Endothelial cell of umbilical vein (primary cell): ENCODE data around the gene KAZN. TPM values are rescaled to one million over a fixed set of nuclear protein-coding genes. Genes with fewer than 3 reads are reported as not detected.

ENCODE experiments used
- BruUV-seq: library from RNA; stranded (reverse); fragments of 400-500 nt; replicated peaks from 2 replicates; lab custom pipeline; 2021; lab: Mats Ljungman, UMichigan
- CTCF ChIA-PET: fragments of 300-600, 350-600 bp; sonication (Branson Sonifier 250); formaldehyde crosslinking; loops from one replicate; lab custom pipeline; 2021; ENCODE audit warnings: antibody characterized with exemption, inconsistent platforms; lab: Charles Lee
- POLR2A ChIA-PET: fragments of 300-600, 350-600 bp; sonication (Branson Sonifier 250); formaldehyde crosslinking; loops from one replicate; lab custom pipeline; 2021; ENCODE audit warnings: antibody characterized with exemption, inconsistent platforms; lab: Charles Lee
- DNase-seq: peaks from one replicate; pipeline ENCODE4 v3.0.0-alpha.2; 2011; ENCODE audit warnings: low read depth, low spot score
- FAIRE-seq: peaks from 2 replicates; lab custom pipeline; 2011; peaks lifted over from hg19 to GRCh38; lab: Jason Lieb, UNC
- H2AFZ ChIP-seq: 2 replicates; pipeline ENCODE4 v1.6.0; 2012; ENCODE audit warnings: low read depth, low read length, control low read depth, inconsistent platforms
- H3K27ac ChIP-seq: 2 replicates; pipeline ENCODE4 v1.5.1; 2011; ENCODE audit warnings: low read depth, mild to moderate bottlenecking, control low read depth, low read length, moderate library complexity; ENCODE audit not compliant: insufficient read depth
- H3K27me3 ChIP-seq, 2 experiments: 2 replicates each; pipeline versions ENCODE4 v1.6.0 to v1.6.1; 2011; ENCODE audit warnings: low read length in 2 of 2, mixed read lengths in 1 of 2; ENCODE audit not compliant: control insufficient read depth in 2 of 2, insufficient read depth in 2 of 2
- H3K36me3 ChIP-seq, 2 experiments: 2 replicates in 1 of 2; 3 replicates in 1 of 2; pipeline ENCODE4 v1.5.1; 2011; ENCODE audit warnings: low read length in 2 of 2, mild to moderate bottlenecking in 1 of 2, moderate library complexity in 1 of 2; ENCODE audit not compliant: control insufficient read depth in 2 of 2, insufficient read depth in 2 of 2; ENCODE audit errors: extremely low read depth in 1 of 2
- H3K4me1 ChIP-seq: 3 replicates; pipeline ENCODE4 v1.5.1; 2011; ENCODE audit warnings: mild to moderate bottlenecking, low read length; ENCODE audit not compliant: control insufficient read depth, insufficient read depth; ENCODE audit errors: extremely low read depth
- H3K4me2 ChIP-seq: 2 replicates; pipeline ENCODE4 v1.6.1; 2011; ENCODE audit warnings: low read length, control low read depth, mixed read lengths; ENCODE audit not compliant: insufficient read depth
- H3K4me3 ChIP-seq, 3 experiments: fragments of 200-600 bp in 1 of 3; sonication (generic), shearing (Covaris generic) in 1 of 3; replicated peaks in 1 of 3; 2 replicates each; pipeline ENCODE4 v1.5.1; 2011 to 2016; ENCODE audit warnings: control low read depth in 3 of 3, low read length in 3 of 3, mild to moderate bottlenecking in 2 of 3, inconsistent platforms in 1 of 3, low read depth in 1 of 3, moderate library complexity in 1 of 3; ENCODE audit not compliant: insufficient read depth in 1 of 3
- H3K79me2 ChIP-seq: 2 replicates; pipeline ENCODE4 v1.6.0; 2012; ENCODE audit warnings: low read length, inconsistent platforms; ENCODE audit not compliant: control insufficient read depth, insufficient read depth
- H3K9ac ChIP-seq: replicated peaks from 2 replicates; pipeline ENCODE3; 2011; ENCODE audit warnings: low read length, control low read depth; ENCODE audit not compliant: insufficient read depth; ENCODE audit errors: extremely low read depth
- H3K9me1 ChIP-seq: replicated peaks from 3 replicates; pipeline ENCODE4 v1.6.0; 2011; ENCODE audit warnings: mild to moderate bottlenecking, low read length; ENCODE audit not compliant: control insufficient read depth, insufficient read depth; ENCODE audit errors: extremely low read depth
- H3K9me3 ChIP-seq: replicated peaks from 2 replicates; pipeline ENCODE4 v1.5.1; 2012; ENCODE audit warnings: low read length, inconsistent platforms; ENCODE audit not compliant: control insufficient read depth, insufficient read depth
- H4K20me1 ChIP-seq: replicated peaks from 2 replicates; pipeline ENCODE3; 2011; ENCODE audit warnings: mild to moderate bottlenecking, low read length; ENCODE audit not compliant: control insufficient read depth, insufficient read depth; ENCODE audit errors: extremely low read depth
- FOS ChIP-seq: IDR thresholded peaks from 2 replicates; pipeline ENCODE4 v1.6.1; 2011; ENCODE audit warnings: mild to moderate bottlenecking, low read length, moderate library complexity, borderline replicate concordance; ENCODE audit not compliant: insufficient read depth
- JUN ChIP-seq: IDR thresholded peaks from 2 replicates; pipeline ENCODE4 v1.6.1; 2011; ENCODE audit warnings: borderline replicate concordance, low read depth; ENCODE audit not compliant: insufficient read length, insufficient read depth
- MYC ChIP-seq: IDR thresholded peaks from one replicate; pipeline ENCODE4 v1.6.1; 2011; ENCODE audit warnings: mild to moderate bottlenecking, low read depth, low read length
- dilution Hi-C: fragments of 300-500 bp; cut with MboI; formaldehyde crosslinking; loops from one replicate; pipeline ENCODE4 v1.15.0; 2019; ENCODE audit warnings: low sequenced_read_pairs; ENCODE audit not compliant: extremely low pct_ligation_motif_present
- intact Hi-C: fragments of 100-400 bp; cut with micrococcal nuclease; formaldehyde crosslinking; loops from one replicate; pipeline ENCODE4 v1.10.0; 2022
- polyA plus RNA-seq, 4 experiments: library from polyadenylated mRNA; depleted of rRNA in 3 of 4; stranded (reverse) in 3 of 4; unstranded in 1 of 4; fragments of >200 nt; gene quantifications; 2 replicates each; pipeline versions ENCODE4 v1.2.1 to v1.2.3, GENCODE V29; 2011 to 2012; ENCODE audit warnings: missing spikeins in 1 of 4
- total RNA-seq: library from RNA; stranded (reverse); gene quantifications from 2 replicates; pipeline ENCODE4 v1.2.3, GENCODE V29; 2021
- TF ChIP-seq, protein P1 (sequence below), 2 donors: IDR thresholded peaks; 1 replicate in 1 of 2; 2 replicates in 1 of 2; pipeline ENCODE4 v1.5.1; 2011; ENCODE audit warnings: low read length in 2 of 2, mild to moderate bottlenecking in 2 of 2, moderate library complexity in 2 of 2, control low read depth in 1 of 2, inconsistent platforms in 1 of 2, low read depth in 1 of 2; ENCODE audit not compliant: insufficient read depth in 1 of 2; ENCODE audit errors: extremely low read depth in 1 of 2

Gene KAZN
- total and polyA plus RNA-seq, 2 donors (not counting 3 experiments of a cell fraction or from before 2014, with no cell fraction given): 1.6 to 5.8 TPM

DNA sequence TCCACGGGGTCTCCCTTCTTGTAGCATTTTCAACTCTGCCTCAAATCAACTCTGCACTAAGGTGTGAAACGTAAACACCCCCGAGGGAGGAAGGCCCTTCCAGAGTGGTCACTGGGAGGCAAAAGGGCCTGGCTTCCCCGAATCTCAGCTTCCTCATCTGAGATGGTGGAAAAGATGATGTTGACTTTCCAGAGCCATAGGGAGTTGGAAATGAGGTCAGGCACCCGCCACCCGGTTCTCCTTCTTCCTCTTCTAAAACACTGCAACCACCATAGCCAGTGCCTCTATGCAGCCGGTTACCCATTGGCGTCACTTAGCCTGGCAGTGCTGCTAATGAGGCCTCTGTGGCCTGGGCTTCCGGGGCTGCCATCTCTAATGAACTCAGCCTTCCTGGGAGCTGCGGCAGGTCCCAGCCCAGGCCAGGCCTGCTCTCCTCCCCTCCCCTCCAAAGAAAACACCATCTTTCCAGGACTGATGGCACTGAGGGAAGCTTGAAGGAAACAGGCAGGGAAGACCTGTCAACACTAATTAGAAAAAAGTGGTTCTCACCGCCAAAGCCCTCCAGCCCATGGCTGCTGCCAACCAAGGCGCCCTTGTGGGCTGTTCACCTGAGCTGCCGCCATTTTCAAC lies 175.0 kb downstream of the KAZN start:
- H3K9me3 ChIP-seq: peaks cover 3% of the 10 kb centered on the region
- no peak overlapping the region for H2AFZ ChIP-seq
- no TSS peak for BruUV-seq
- FAIRE-seq: no peak
- TF ChIP-seq MYC (no peak), FOS (no peak)
- dilution Hi-C loops: no loop called here
- H3K4me2 ChIP-seq: no peak overlapping the region
- DNase-seq: no peak
- no peak overlapping the region for H3K4me3 ChIP-seq
- no peak overlapping the region for H3K27ac ChIP-seq
- no peaks in the 10 kb centered on the region for H3K4me1 ChIP-seq
- H3K9me1 ChIP-seq: no peaks in the 10 kb centered on the region
- no peaks in the 10 kb centered on the region for H4K20me1 ChIP-seq
- no peak overlapping the region for H3K9ac ChIP-seq
- CTCF ChIA-PET: no interaction called here
- H3K27me3 ChIP-seq: no peaks in the 10 kb centered on the region
- H3K79me2 ChIP-seq: no peaks in the 10 kb centered on the region
- no peaks in the 10 kb centered on the region for H3K36me3 ChIP-seq
- intact Hi-C loops: no loop called here
- POLR2A ChIA-PET: no interaction called here

DNA sequence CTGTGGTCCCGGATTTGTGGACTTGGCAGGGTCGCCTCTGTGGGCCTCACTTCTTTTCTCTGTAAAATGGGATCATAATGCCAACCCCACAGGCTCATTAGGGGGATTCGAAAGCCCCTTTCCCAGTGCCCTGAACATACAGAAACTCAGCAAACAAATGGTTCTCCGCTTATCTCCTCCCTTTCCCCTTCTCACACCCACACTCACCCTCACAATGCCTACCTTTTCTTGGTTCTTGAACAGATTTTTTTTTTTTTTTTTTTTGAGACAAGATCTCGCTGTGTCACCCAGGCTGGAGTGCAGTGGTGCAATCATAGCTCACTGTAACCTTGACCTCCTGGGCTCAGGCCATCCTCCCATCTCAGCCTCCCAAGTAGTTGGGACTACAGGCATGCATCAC lies 175.7 kb downstream of the KAZN start:
- CTCF ChIA-PET: no interaction called here
- Histone ChIP-seq H3K4me3 (no peak overlapping the region), H3K4me1 (no peaks in the 10 kb centered on the region), H3K79me2 (no peaks in the 10 kb centered on the region), H3K27me3 (no peaks in the 10 kb centered on the region), H3K9me3 (peaks cover 3% of the 10 kb centered on the region), H3K4me2 (no peak overlapping the region), H3K9me1 (no peaks in the 10 kb centered on the region), H3K36me3 (no peaks in the 10 kb centered on the region), H3K27ac (no peak overlapping the region), H2AFZ (no peak overlapping the region), H3K9ac (no peak overlapping the region), H4K20me1 (no peaks in the 10 kb centered on the region)
- DNase-seq (no peak), FAIRE-seq (no peak)
- dilution Hi-C loops: no loop called here
- intact Hi-C loops: no loop called here
- POLR2A ChIA-PET: no interaction called here
- TF ChIP-seq JUN: no peak
- TF ChIP-seq FOS: no peak
- TF ChIP-seq, protein P1, sequence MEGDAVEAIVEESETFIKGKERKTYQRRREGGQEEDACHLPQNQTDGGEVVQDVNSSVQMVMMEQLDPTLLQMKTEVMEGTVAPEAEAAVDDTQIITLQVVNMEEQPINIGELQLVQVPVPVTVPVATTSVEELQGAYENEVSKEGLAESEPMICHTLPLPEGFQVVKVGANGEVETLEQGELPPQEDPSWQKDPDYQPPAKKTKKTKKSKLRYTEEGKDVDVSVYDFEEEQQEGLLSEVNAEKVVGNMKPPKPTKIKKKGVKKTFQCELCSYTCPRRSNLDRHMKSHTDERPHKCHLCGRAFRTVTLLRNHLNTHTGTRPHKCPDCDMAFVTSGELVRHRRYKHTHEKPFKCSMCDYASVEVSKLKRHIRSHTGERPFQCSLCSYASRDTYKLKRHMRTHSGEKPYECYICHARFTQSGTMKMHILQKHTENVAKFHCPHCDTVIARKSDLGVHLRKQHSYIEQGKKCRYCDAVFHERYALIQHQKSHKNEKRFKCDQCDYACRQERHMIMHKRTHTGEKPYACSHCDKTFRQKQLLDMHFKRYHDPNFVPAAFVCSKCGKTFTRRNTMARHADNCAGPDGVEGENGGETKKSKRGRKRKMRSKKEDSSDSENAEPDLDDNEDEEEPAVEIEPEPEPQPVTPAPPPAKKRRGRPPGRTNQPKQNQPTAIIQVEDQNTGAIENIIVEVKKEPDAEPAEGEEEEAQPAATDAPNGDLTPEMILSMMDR (IDR thresholded peaks at IDR 0.05; ENCODE audit: extremely low read depth in 1 of 2, insufficient read depth in 1 of 2, low read depth in 1 of 2, low read length in 2 of 2): no peak
- BruUV-seq: no TSS peak
